Heart left ventricle (tissue), 16 donors: ENCODE data around the gene ERC1. TPM values are rescaled to one million over a fixed set of nuclear protein-coding genes. Genes with fewer than 3 reads are reported as not detected.

Source experiments
- ATAC-seq, 4 donors: fragments of 200-7000 bp; cut with Tn5 transposase; one replicate each; pipeline ENCODE4 v1.9.1; 2020 to 2022; ENCODE audit warnings: moderate library complexity in 4 of 4, mild to moderate bottlenecking in 3 of 4, moderate number of reproducible peaks in 1 of 4
- DNase-seq, 5 donors: peaks; one replicate each; pipeline ENCODE4 v3.0.0-alpha.2; 2020
- H3K27ac ChIP-seq, 12 donors: fragments of 200-600 bp; sonication (generic) in 4 of 12; one replicate each; pipeline versions ENCODE4 v1.5.0 to v1.8.0; 2016 to 2022; ENCODE audit warnings: mild to moderate bottlenecking in 2 of 12
- H3K27me3 ChIP-seq, 9 donors: fragments of 200-600 bp; sonication (generic) in 2 of 9; one replicate each; pipeline versions ENCODE4 v1.5.1 to v1.8.0; 2016 to 2022; ENCODE audit warnings: mild to moderate bottlenecking in 3 of 9
- H3K36me3 ChIP-seq, 9 donors: fragments of 200-600 bp; sonication (generic) in 2 of 9; one replicate each; pipeline versions ENCODE4 v1.5.0 to v1.8.0; 2018 to 2022; ENCODE audit warnings: mild to moderate bottlenecking in 2 of 9
- H3K4me1 ChIP-seq, 12 donors: fragments of 200-600 bp; sonication (generic) in 4 of 12; one replicate each; pipeline versions ENCODE4 v1.5.0 to v1.8.0; 2016 to 2022; ENCODE audit warnings: mild to moderate bottlenecking in 3 of 12
- H3K4me3 ChIP-seq, 12 donors: fragments of 200-600 bp; sonication (generic) in 4 of 12; one replicate each; pipeline versions ENCODE4 v1.5.0 to v1.8.0; 2017 to 2022; ENCODE audit warnings: mild to moderate bottlenecking in 9 of 12, moderate library complexity in 4 of 12
- H3K9me3 ChIP-seq, 12 donors: fragments of 200-600 bp; sonication (generic) in 4 of 12; one replicate each; pipeline versions ENCODE4 v1.5.0 to v1.8.0; 2016 to 2022; ENCODE audit warnings: mild to moderate bottlenecking in 1 of 12
- CTCF ChIP-seq, 12 donors: fragments of 200-600 bp; sonication (generic) in 4 of 12; IDR thresholded peaks; one replicate each; pipeline versions ENCODE4 v1.5.0 to v1.8.0; 2018 to 2022; ENCODE audit warnings: antibody characterized with exemption in 12 of 12, mild to moderate bottlenecking in 5 of 12
- POLR2A ChIP-seq, 2 donors: fragments of 450-650 bp; IDR thresholded peaks; one replicate each; pipeline ENCODE4 v1.6.1; 2017; ENCODE audit warnings: antibody characterized with exemption in 2 of 2, mild to moderate bottlenecking in 2 of 2, moderate library complexity in 2 of 2
- WGBS, 4 donors: extraction: QIAGEN DNeasy Blood & Tissue Kit in 2 of 4; methylation state at CpG; one replicate each; pipeline versions ENCODE4 v1.1.5 to v1.1.7; 2013 to 2018; 5-methylcytosine and 5-hydroxymethylcytosine counted together
- intact Hi-C, 10 donors: fragments of 100-400 bp; cut with DNase I; formaldehyde crosslinking; loops; one replicate each; pipeline versions ENCODE4 v1.11.1 to v1.14.2; 2022
- polyA plus RNA-seq, 2 donors: library from polyadenylated mRNA; stranded (reverse); fragments of 200-250 nt; gene quantifications; one replicate each; pipeline ENCODE4 v1.2.3, GENCODE V29; 2013
- total RNA-seq, 9 donors: library from RNA; depleted of rRNA in 2 of 9; stranded (reverse); fragments of >200 nt in 2 of 9; fragmentation: NEBNext Ultra II Directional in 3 of 9; extraction: Animal tissue kit (Norgen Biotek cat#: 25700) in 3 of 9; gene quantifications; one replicate each; pipeline versions ENCODE4 v1.1.0 to v1.2.4, GENCODE V29; 2016 to 2023
- donor health status: ischemic (EF 13 %, LVEDD 7.1; RV severe dilation, severe dysfunction).
- donor health status: healthy with polysubstance abuse.
- donor health status: DM: no; HTN: yes; CAD: no.
- donor health status: DM: no; HTN: no; CAD: no.
- donor health status: ischemic (EF 25% LVEDD 6.9; RV normal size, moderate dysfunction).
- donor health status: ischemic (EF 25% LVEDD 5.7; RV mildly dilated, moderate dysfunction).
- donor health status: healthy.
- donor health status: DM: yes; HTN: yes; CAD: no.
- donor health status: ischemic (EF 35%, LVEDD 5.7; RV mildly dilated, moderate dysfunction).
- donor health status: nonischemic (EF 11% LVEDD 7.7; RV severe dilation, severe dysfunction).
- donor health status: DM: yes; HTN: yes; CAD: no.
- donor health status: PGD.
- donor health status: ischemic (EF 29% LVEDD 5.4; RV normal size, mild dysfunction).
- donor health status: nonischemic (EF 23%, LVEDD 6.1; RV moderate dilation, normal function).

The ERC1 gene
- total and polyA plus RNA-seq, 11 donors, result 13.5 to 84.0 (median 47.9) TPM

- Histone ChIP-seq H3K4me3 (no peak overlapping the region), H3K27me3 (no peaks in the 10 kb centered on the region), H3K36me3 (peaks cover 0 to 12% (median 3%) of the 10 kb centered on the region in 9 donors), H3K4me1 (peaks cover 0 to 38% (median 16%) of the 10 kb centered on the region in 12 donors), H3K27ac (no peak overlapping the region), H3K9me3 (no peaks in the 10 kb centered on the region)
- no peak for DNase-seq
- intact Hi-C loops, result no loop called here
- ATAC-seq, result no peak
- WGBS, 4 donors, result 95 to 99% (median 98%) methylated on average over 11 of the region's 11 CpGs
- TF ChIP-seq CTCF (IDR thresholded peaks at IDR 0.05) (no peak), POLR2A (IDR thresholded peaks at IDR 0.05) (no peak)
Observed at GRCh38 chr12:1467710-1468109, 476.7 kb downstream of the ERC1 start.

- peak; percentile 16 to 65 (median 33) for ATAC-seq
- TF ChIP-seq CTCF (IDR thresholded peaks at IDR 0.05), result no peak
- TF ChIP-seq POLR2A (IDR thresholded peaks at IDR 0.05), result no peak
Observed at GRCh38 chr12:1469070-1469469, 478.0 kb downstream of the ERC1 start.

GRCh38 chr12:1470051-1470450 is 479.0 kb downstream of the ERC1 start:
- H3K9me3 ChIP-seq, result no peaks in the 10 kb centered on the region
- H3K36me3 ChIP-seq, result peaks cover 0 to 11% (median 3%) of the 10 kb centered on the region in 9 donors
- TF ChIP-seq POLR2A (IDR thresholded peaks at IDR 0.05) (no peak), CTCF (IDR thresholded peaks at IDR 0.05) (no peak)
- intact Hi-C loops, result no loop called here
- H3K4me3 ChIP-seq, result no peak overlapping the region
- WGBS, 4 donors, result 8 to 20% (median 11%) methylated on average over 5 of the region's 5 CpGs
- peak; percentile 28 to 79 (median 42) for ATAC-seq
- H3K27ac ChIP-seq, result no peak overlapping the region
- DNase-seq, result peak in 2 of 5 donors; percentile 28 to 34
- no peaks in the 10 kb centered on the region for H3K27me3 ChIP-seq
- peaks cover 0 to 56% (median 33%) of the 10 kb centered on the region in 12 donors for H3K4me1 ChIP-seq

More at GRCh38 chr12:1469070-1469469, 478.0 kb downstream of the ERC1 start:
- Histone ChIP-seq H3K9me3 (no peaks in the 10 kb centered on the region), H3K4me3 (no peak overlapping the region), H3K27me3 (no peaks in the 10 kb centered on the region), H3K36me3 (peaks cover 0 to 12% (median 3%) of the 10 kb centered on the region in 9 donors), H3K27ac (no peak overlapping the region), H3K4me1 (peaks cover 0 to 46% (median 26%) of the 10 kb centered on the region in 12 donors)
- DNase-seq, result no peak
- 54 to 72% (median 68%) methylated on average over 2 to 6 of the region's 6 CpGs for WGBS, 4 donors
- intact Hi-C loops, result no loop called here

GRCh38 chr12:1471224-1471623 is 480.2 kb downstream of the ERC1 start:
- TF ChIP-seq CTCF (IDR thresholded peaks at IDR 0.05), result no peak
- no peak for TF ChIP-seq POLR2A (IDR thresholded peaks at IDR 0.05)
- Histone ChIP-seq H3K4me3 (no peak overlapping the region), H3K27me3 (no peaks in the 10 kb centered on the region), H3K27ac (no peak overlapping the region), H3K36me3 (peaks cover 0 to 3% (median 0%) of the 10 kb centered on the region in 9 donors), H3K4me1 (peaks cover 0 to 62% (median 37%) of the 10 kb centered on the region in 12 donors), H3K9me3 (no peaks in the 10 kb centered on the region)
- DNase-seq, result no peak
- intact Hi-C loops, result no loop called here
- ATAC-seq, result no peak
- WGBS, 4 donors, result 79 to 80% (median 79%) methylated on average over 6 of the region's 6 CpGs
